ENCODE results near the gene ATAD3B.

Gene ATAD3B

DNA sequence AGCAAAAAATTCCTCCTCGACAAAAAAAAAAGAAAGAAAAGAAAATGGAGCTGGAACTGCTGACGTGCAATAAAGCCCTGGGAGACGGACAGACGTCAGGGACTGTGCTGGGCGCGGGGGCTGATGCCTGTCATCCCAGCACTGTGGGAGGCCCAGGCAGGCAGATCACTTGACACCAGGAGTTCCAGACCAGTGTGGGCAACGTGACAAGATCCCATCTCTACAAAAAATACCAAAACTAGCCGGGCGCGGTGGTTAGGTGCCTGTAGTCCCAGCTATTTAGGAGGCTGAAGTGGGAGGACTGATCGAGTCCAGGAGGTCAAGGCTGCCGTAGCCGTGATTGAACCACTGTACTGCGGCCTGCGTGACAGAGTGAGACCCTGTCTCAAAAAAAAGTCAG is 46.9 kb upstream of the ATAD3B start:
- H3K9ac ChIP-seq (ENCODE audit: low read length) = no peak overlapping the region
- peaks cover 13% of the 10 kb centered on the region for H3K79me2 ChIP-seq (ENCODE audit: control insufficient read depth, insufficient read depth, low read length, poor library complexity)
- peaks cover 44 to 47% of the 10 kb centered on the region in 2 experiments for H3K4me1 ChIP-seq (ENCODE audit: control insufficient read depth in 1 of 2, insufficient read depth in 2 of 2, low read length in 2 of 2)
- H3K4ac ChIP-seq (ENCODE audit: low read depth, low read length) = no peak overlapping the region
- H2BK120ac ChIP-seq (ENCODE audit: insufficient read depth, low read length, poor library complexity) = no peak overlapping the region
- H2AFZ ChIP-seq (ENCODE audit: insufficient read depth, low read length, poor library complexity) = no peak overlapping the region
- peaks cover 36% of the 10 kb centered on the region for H3K79me1 ChIP-seq (ENCODE audit: low read length)
- WGBS (ENCODE audit: extremely low coverage, insufficient coverage, insufficient read length) = no CpG with 5 or more reads among the region's 15 CpGs
- no peak overlapping the region for H3K27ac ChIP-seq (ENCODE audit: low read depth, low read length)
- H3K14ac ChIP-seq (ENCODE audit: low read length) = no peak overlapping the region
- H3K4me2 ChIP-seq (ENCODE audit: low read length) = no peak overlapping the region
- H4K8ac ChIP-seq (ENCODE audit: low read depth, low read length) = peak overlapping the region; percentile 30
- no peak overlapping the region for H3K4me3 ChIP-seq (ENCODE audit: low read depth, low read length)
- H2BK12ac ChIP-seq (ENCODE audit: low read length) = no peak overlapping the region
- H2BK5ac ChIP-seq (ENCODE audit: low read depth, low read length, poor library complexity) = no peak overlapping the region
- no peak overlapping the region for H4K12ac ChIP-seq (ENCODE audit: low read depth, low read length)
- H2AK5ac ChIP-seq (ENCODE audit: low read length) = peak overlapping the region; percentile 27
- no peaks in the 10 kb centered on the region for H3K27me3 ChIP-seq (ENCODE audit: insufficient read depth, low read length)
- no peaks in the 10 kb centered on the region for H3K36me3 ChIP-seq (ENCODE audit: control insufficient read depth in 1 of 2, insufficient read depth in 2 of 2, low read length in 2 of 2)
- no peaks in the 10 kb centered on the region for H3K9me3 ChIP-seq (ENCODE audit: insufficient read depth, low read depth, low read length)
- H3K18ac ChIP-seq (ENCODE audit: low read length) = no peak overlapping the region
- peak overlapping the region; percentile 58 for H4K91ac ChIP-seq (ENCODE audit: low read depth, low read length)
- DNase-seq = peak; percentile 66 to 74
- no peak overlapping the region for H3K23ac ChIP-seq (ENCODE audit: low read length)

DNA sequence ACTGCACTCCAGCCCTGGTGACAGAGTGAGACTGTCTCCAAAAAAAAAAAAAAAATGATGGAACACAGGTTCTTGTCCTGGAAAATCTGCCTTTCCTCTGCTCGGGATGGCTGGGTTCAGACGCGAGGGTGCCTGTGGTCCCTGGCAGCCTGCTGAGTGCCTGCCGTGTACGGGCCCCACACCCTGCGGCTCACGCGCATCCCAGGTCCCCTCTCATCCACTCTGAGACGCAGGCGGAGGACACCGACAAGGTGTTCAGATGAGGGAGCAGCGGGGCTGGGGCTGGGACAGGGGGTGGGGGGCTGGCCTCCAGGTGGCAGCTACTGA is 46.2 kb upstream of the ATAD3B start:
- H3K14ac ChIP-seq (ENCODE audit: low read length) = no peak overlapping the region
- H3K18ac ChIP-seq (ENCODE audit: low read length) = no peak overlapping the region
- no CpG with 5 or more reads among the region's 12 CpGs for WGBS (ENCODE audit: extremely low coverage, insufficient coverage, insufficient read length)
- peak overlapping the region; percentile 42 for H2BK120ac ChIP-seq (ENCODE audit: insufficient read depth, low read length, poor library complexity)
- no peak for DNase-seq
- no peak overlapping the region for H4K12ac ChIP-seq (ENCODE audit: low read depth, low read length)
- peaks cover 43 to 47% of the 10 kb centered on the region in 2 experiments for H3K4me1 ChIP-seq (ENCODE audit: control insufficient read depth in 1 of 2, insufficient read depth in 2 of 2, low read length in 2 of 2)
- no peaks in the 10 kb centered on the region for H3K9me3 ChIP-seq (ENCODE audit: insufficient read depth, low read depth, low read length)
- peak overlapping the region; percentile 43 for H4K8ac ChIP-seq (ENCODE audit: low read depth, low read length)
- no peak overlapping the region for H2BK5ac ChIP-seq (ENCODE audit: low read depth, low read length, poor library complexity)
- peaks cover 9% of the 10 kb centered on the region for H3K79me2 ChIP-seq (ENCODE audit: control insufficient read depth, insufficient read depth, low read length, poor library complexity)
- H3K9ac ChIP-seq (ENCODE audit: low read length) = no peak overlapping the region
- no peaks in the 10 kb centered on the region for H3K27me3 ChIP-seq (ENCODE audit: insufficient read depth, low read length)
- H3K79me1 ChIP-seq (ENCODE audit: low read length) = peaks cover 39% of the 10 kb centered on the region
- H3K23ac ChIP-seq (ENCODE audit: low read length) = no peak overlapping the region
- no peak overlapping the region for H2AFZ ChIP-seq (ENCODE audit: insufficient read depth, low read length, poor library complexity)
- H3K36me3 ChIP-seq (ENCODE audit: control insufficient read depth in 1 of 2, insufficient read depth in 2 of 2, low read length in 2 of 2) = no peaks in the 10 kb centered on the region
- H3K4me3 ChIP-seq (ENCODE audit: low read depth, low read length) = no peak overlapping the region
- no peak overlapping the region for H3K27ac ChIP-seq (ENCODE audit: low read depth, low read length)
- H3K4me2 ChIP-seq (ENCODE audit: low read length) = no peak overlapping the region
- peak overlapping the region; percentile 71 for H2BK12ac ChIP-seq (ENCODE audit: low read length)
- H3K4ac ChIP-seq (ENCODE audit: low read depth, low read length) = no peak overlapping the region
- peak overlapping the region; percentile 30 for H4K91ac ChIP-seq (ENCODE audit: low read depth, low read length)
- no peak overlapping the region for H2AK5ac ChIP-seq (ENCODE audit: low read length)

GRCh38 chr1:1425753-1426495 is 45.6 kb upstream of the ATAD3B start:
- Histone ChIP-seq H3K79me1 (ENCODE audit: low read length) (peaks cover 40% of the 10 kb centered on the region), H3K4me3 (ENCODE audit: low read depth, low read length) (no peak overlapping the region), H3K36me3 (ENCODE audit: control insufficient read depth in 1 of 2, insufficient read depth in 2 of 2, low read length in 2 of 2) (no peaks in the 10 kb centered on the region), H2BK120ac (ENCODE audit: insufficient read depth, low read length, poor library complexity) (no peak overlapping the region), H2AK5ac (ENCODE audit: low read length) (peak overlapping the region; percentile 96), H3K4me1 (ENCODE audit: control insufficient read depth in 1 of 2, insufficient read depth in 2 of 2, low read length in 2 of 2) (peaks cover 43 to 47% of the 10 kb centered on the region in 2 experiments), H2BK12ac (ENCODE audit: low read length) (peak overlapping the region; percentile 64), H3K27me3 (ENCODE audit: insufficient read depth, low read length) (no peaks in the 10 kb centered on the region), H3K23ac (ENCODE audit: low read length) (no peak overlapping the region), H3K4ac (ENCODE audit: low read depth, low read length) (no peak overlapping the region), H2BK5ac (ENCODE audit: low read depth, low read length, poor library complexity) (no peak overlapping the region), H3K27ac (ENCODE audit: low read depth, low read length) (no peak overlapping the region), H4K12ac (ENCODE audit: low read depth, low read length) (peak overlapping the region; percentile 37), H3K18ac (ENCODE audit: low read length) (peak overlapping the region; percentile 17), H3K4me2 (ENCODE audit: low read length) (no peak overlapping the region), H2AFZ (ENCODE audit: insufficient read depth, low read length, poor library complexity) (no peak overlapping the region), H3K9ac (ENCODE audit: low read length) (no peak overlapping the region), H4K91ac (ENCODE audit: low read depth, low read length) (peak overlapping the region; percentile 63), H4K8ac (ENCODE audit: low read depth, low read length) (peak overlapping the region; percentile 26), H3K79me2 (ENCODE audit: control insufficient read depth, insufficient read depth, low read length, poor library complexity) (peaks cover 9% of the 10 kb centered on the region), H3K9me3 (ENCODE audit: insufficient read depth, low read depth, low read length) (no peaks in the 10 kb centered on the region), H3K14ac (ENCODE audit: low read length) (peak overlapping the region; percentile 20)
- no peak for DNase-seq
- no CpG with 5 or more reads among the region's 33 CpGs for WGBS (ENCODE audit: extremely low coverage, insufficient coverage, insufficient read length)

- Histone ChIP-seq H3K9me3 (ENCODE audit: insufficient read depth, low read depth, low read length) (no peaks in the 10 kb centered on the region), H2BK12ac (ENCODE audit: low read length) (peak overlapping the region; percentile 56), H4K8ac (ENCODE audit: low read depth, low read length) (no peak overlapping the region), H3K79me1 (ENCODE audit: low read length) (peaks cover 39% of the 10 kb centered on the region), H3K36me3 (ENCODE audit: control insufficient read depth in 1 of 2, insufficient read depth in 2 of 2, low read length in 2 of 2) (no peaks in the 10 kb centered on the region), H3K23ac (ENCODE audit: low read length) (no peak overlapping the region), H3K27me3 (ENCODE audit: insufficient read depth, low read length) (no peaks in the 10 kb centered on the region), H3K79me2 (ENCODE audit: control insufficient read depth, insufficient read depth, low read length, poor library complexity) (peaks cover 7% of the 10 kb centered on the region), H3K18ac (ENCODE audit: low read length) (no peak overlapping the region), H4K91ac (ENCODE audit: low read depth, low read length) (peak overlapping the region; percentile 63), H3K4ac (ENCODE audit: low read depth, low read length) (no peak overlapping the region), H3K4me1 (ENCODE audit: control insufficient read depth in 1 of 2, insufficient read depth in 2 of 2, low read length in 2 of 2) (peaks cover 44 to 47% of the 10 kb centered on the region in 2 experiments), H3K14ac (ENCODE audit: low read length) (no peak overlapping the region), H3K4me2 (ENCODE audit: low read length) (no peak overlapping the region), H3K4me3 (ENCODE audit: low read depth, low read length) (no peak overlapping the region), H2AK5ac (ENCODE audit: low read length) (peak overlapping the region; percentile 32), H2BK120ac (ENCODE audit: insufficient read depth, low read length, poor library complexity) (no peak overlapping the region), H3K27ac (ENCODE audit: low read depth, low read length) (no peak overlapping the region), H3K9ac (ENCODE audit: low read length) (no peak overlapping the region), H4K12ac (ENCODE audit: low read depth, low read length) (no peak overlapping the region), H2BK5ac (ENCODE audit: low read depth, low read length, poor library complexity) (no peak overlapping the region), H2AFZ (ENCODE audit: insufficient read depth, low read length, poor library complexity) (no peak overlapping the region)
- no peak for DNase-seq
- WGBS (ENCODE audit: extremely low coverage, insufficient coverage, insufficient read length) = no CpG with 5 or more reads among the region's 19 CpGs
Measured at GRCh38 chr1:1426496-1427105, 45.0 kb upstream of the ATAD3B start.

Data from trophoblast cell (in vitro differentiated cells and primary cell).